Neutrophil (primary cell): Measurements from ENCODE around the gene TNFRSF19.

ENCODE experiments used
- H3K27ac ChIP-seq: fragments of 200-600 bp; sonication (generic); 2 replicates; pipeline ENCODE4 v1.5.1; 2016; ENCODE audit warnings: mild to moderate bottlenecking, moderate library complexity
- H3K27me3 ChIP-seq: fragments of 200-600 bp; sonication (generic); 2 replicates; pipeline ENCODE4 v1.6.0; 2016; ENCODE audit warnings: mild to moderate bottlenecking
- H3K36me3 ChIP-seq: fragments of 200-600 bp; sonication (generic); 2 replicates; pipeline ENCODE4 v1.5.1; 2017
- H3K4me1 ChIP-seq, 2 experiments: fragments of 200-600 bp in 1 of 2; sonication (generic) in 1 of 2; 1 replicate in 1 of 2; 2 replicates in 1 of 2; pipeline versions ENCODE4 v1.5.1 to v1.6.1; 2013 to 2016; ENCODE audit warnings: low read depth in 1 of 2, low read length in 1 of 2, mild to moderate bottlenecking in 1 of 2, moderate library complexity in 1 of 2; ENCODE audit not compliant: control insufficient read depth in 1 of 2, insufficient read depth in 1 of 2
- H3K4me3 ChIP-seq, 2 experiments: fragments of 200-600 bp in 1 of 2; sonication (generic) in 1 of 2; 1 replicate in 1 of 2; 2 replicates in 1 of 2; pipeline ENCODE4 v1.5.1; 2013 to 2016; ENCODE audit warnings: low read depth in 1 of 2, low read length in 1 of 2, mild to moderate bottlenecking in 1 of 2, moderate library complexity in 1 of 2
- H3K9me3 ChIP-seq: fragments of 200-600 bp; sonication (generic); 2 replicates; pipeline ENCODE4 v1.5.1; 2016
- CTCF ChIP-seq: fragments of 200-600 bp; sonication (generic); IDR thresholded peaks from 2 replicates; pipeline ENCODE4 v1.5.1; 2016; ENCODE audit warnings: antibody characterized with exemption

The TNFRSF19 gene

GRCh38 chr13:23710366-23710765 lies 140.2 kb downstream of the TNFRSF19 start:
- no peak overlapping the region for H3K27ac ChIP-seq
- H3K4me3 ChIP-seq, result no peak overlapping the region
- H3K36me3 ChIP-seq, result no peaks in the 10 kb centered on the region
- H3K9me3 ChIP-seq, result no peaks in the 10 kb centered on the region
- H3K4me1 ChIP-seq, result no peaks in the 10 kb centered on the region
- no peaks in the 10 kb centered on the region for H3K27me3 ChIP-seq
- TF ChIP-seq CTCF, result no peak

DNA sequence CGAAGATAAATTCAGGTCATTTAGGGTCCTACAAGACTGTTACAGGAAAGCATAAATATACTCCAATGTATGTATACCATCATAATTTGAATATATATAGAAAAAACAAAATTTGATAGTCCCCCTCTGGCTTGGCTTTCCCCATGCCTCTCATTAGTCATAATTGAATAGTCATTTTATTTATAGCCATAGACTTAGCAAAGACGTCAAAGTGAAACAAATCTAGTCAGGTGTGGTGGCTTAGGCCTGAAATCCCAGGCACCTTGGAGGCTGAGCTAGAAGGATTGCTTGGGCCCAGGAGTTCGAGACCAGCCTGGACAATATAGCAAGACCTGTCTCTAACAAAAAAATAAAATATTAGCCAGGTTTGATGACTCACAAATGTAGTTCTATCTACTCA lies 141.1 kb downstream of the TNFRSF19 start:
- TF ChIP-seq CTCF, result no peak
- Histone ChIP-seq H3K4me3 (no peak overlapping the region), H3K27me3 (no peaks in the 10 kb centered on the region), H3K9me3 (no peaks in the 10 kb centered on the region), H3K36me3 (no peaks in the 10 kb centered on the region), H3K4me1 (no peaks in the 10 kb centered on the region), H3K27ac (no peak overlapping the region)

- H3K36me3 ChIP-seq, result no peaks in the 10 kb centered on the region
- no peak overlapping the region for H3K27ac ChIP-seq
- no peaks in the 10 kb centered on the region for H3K4me1 ChIP-seq
- no peak for TF ChIP-seq CTCF
- H3K27me3 ChIP-seq, result no peaks in the 10 kb centered on the region
- H3K9me3 ChIP-seq, result no peaks in the 10 kb centered on the region
- no peak overlapping the region for H3K4me3 ChIP-seq
Measured at GRCh38 chr13:23714672-23715071, 144.5 kb downstream of the TNFRSF19 start.

- TF ChIP-seq CTCF, result no peak
- Histone ChIP-seq H3K36me3 (no peaks in the 10 kb centered on the region), H3K27me3 (no peaks in the 10 kb centered on the region), H3K4me3 (no peak overlapping the region), H3K4me1 (no peaks in the 10 kb centered on the region), H3K27ac (no peak overlapping the region), H3K9me3 (no peaks in the 10 kb centered on the region)
Measured at GRCh38 chr13:23715092-23715761, 145.0 kb downstream of the TNFRSF19 start.

DNA sequence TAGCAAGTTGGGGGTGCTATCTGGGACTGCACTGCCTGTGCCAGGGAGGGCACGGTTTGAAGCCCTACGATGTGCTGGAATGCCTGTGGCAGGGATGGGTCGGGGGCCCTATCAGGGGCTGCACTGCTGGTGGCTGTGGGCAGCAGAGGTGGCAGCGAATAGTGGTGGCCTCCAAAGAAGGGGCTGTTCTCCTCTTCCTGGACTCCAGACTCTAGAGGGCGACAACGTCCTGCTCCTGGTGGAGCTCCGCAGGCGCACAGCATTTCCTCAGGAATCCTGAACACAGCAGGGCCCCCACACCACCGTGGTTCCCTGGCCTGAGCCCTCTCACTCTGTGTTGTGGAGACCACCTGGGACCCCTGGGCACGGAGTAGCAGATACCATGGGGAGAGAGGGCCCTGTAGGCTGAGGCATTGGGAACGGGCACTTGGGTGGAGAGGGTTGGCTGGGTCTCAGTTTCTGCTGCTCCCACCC lies 145.6 kb downstream of the TNFRSF19 start:
- no peaks in the 10 kb centered on the region for H3K9me3 ChIP-seq
- H3K27ac ChIP-seq, result no peak overlapping the region
- TF ChIP-seq CTCF, result no peak
- no peaks in the 10 kb centered on the region for H3K4me1 ChIP-seq
- H3K36me3 ChIP-seq, result no peaks in the 10 kb centered on the region
- no peaks in the 10 kb centered on the region for H3K27me3 ChIP-seq
- no peak overlapping the region for H3K4me3 ChIP-seq
